ENCODE data around the gene GRK1. TPM values are rescaled to one million over a fixed set of nuclear protein-coding genes. Genes with fewer than 3 reads are reported as not detected.
"Not testable (repeated sequence)": the region's sequence is repeated elsewhere in the genome, so short reads cannot be mapped to it uniquely, and the experiment has no call there.

GRK1 gene
- total and polyA plus RNA-seq, 2 donors = 0.11 to 0.14 TPM

DNA sequence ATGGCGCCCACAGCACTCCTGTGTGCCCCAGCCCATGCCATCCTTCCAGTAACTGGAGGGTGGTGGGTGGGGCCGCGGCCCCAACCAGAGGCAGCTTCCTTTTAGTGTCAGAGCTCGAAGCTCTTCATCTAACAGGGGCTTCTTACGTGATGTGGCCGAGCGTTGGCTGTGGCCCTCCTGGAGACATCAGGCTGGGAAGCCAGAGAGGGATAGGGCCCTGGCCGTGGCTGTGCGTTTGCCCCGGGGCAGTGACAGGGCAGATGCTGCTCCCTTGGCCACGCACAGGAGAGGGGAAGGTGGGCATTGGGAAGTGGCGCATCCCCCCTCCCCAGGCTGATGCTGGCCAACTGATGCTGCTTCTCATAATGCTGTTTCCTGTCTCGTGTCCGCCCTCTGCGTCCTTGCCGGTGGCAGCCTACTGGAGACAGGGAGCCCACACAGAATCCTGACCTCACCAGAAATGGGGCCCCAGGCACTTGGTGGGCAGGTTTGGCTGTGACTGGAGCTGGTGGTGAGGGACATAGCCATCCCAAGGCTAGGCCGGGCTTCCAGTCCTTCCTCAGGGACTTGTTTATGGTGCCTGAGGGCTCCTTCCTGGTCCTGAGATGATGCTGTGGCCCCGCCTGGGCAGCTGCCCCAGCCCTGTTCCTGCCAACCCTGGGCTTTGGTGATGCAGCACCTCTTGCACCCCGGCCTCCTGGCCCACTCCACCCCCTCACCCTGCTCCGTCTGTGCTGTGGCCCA is 43.4 kb upstream of the GRK1 start:
- no peaks in the 10 kb centered on the region for H3K27me3 ChIP-seq (ENCODE audit: control insufficient read depth in 2 of 2, insufficient read depth in 1 of 2, low read length in 1 of 2)
- 97% methylated on average over 20 of the region's 20 CpGs for WGBS
- H3K4me1 ChIP-seq (ENCODE audit: control insufficient read depth in 2 of 2, insufficient read depth in 2 of 2, low read length in 2 of 2) = no peaks in the 10 kb centered on the region
- H3K36me3 ChIP-seq (ENCODE audit: control insufficient read depth in 2 of 2, insufficient read depth in 2 of 2, low read length in 1 of 2) = peaks cover 35 to 44% of the 10 kb centered on the region in 2 donors
- H3K9me3 ChIP-seq (ENCODE audit: control insufficient read depth in 2 of 2, insufficient read depth in 1 of 2, low read length in 1 of 2) = no peaks in the 10 kb centered on the region
- no peak overlapping the region for H3K27ac ChIP-seq (ENCODE audit: low read depth in 1 of 2, low read length in 1 of 2)
- no peak overlapping the region for H3K4me3 ChIP-seq (ENCODE audit: low read length in 2 of 2)
- DNase-seq (ENCODE audit: low read depth in 6 of 9, low spot score in 9 of 9) = no peak

DNA sequence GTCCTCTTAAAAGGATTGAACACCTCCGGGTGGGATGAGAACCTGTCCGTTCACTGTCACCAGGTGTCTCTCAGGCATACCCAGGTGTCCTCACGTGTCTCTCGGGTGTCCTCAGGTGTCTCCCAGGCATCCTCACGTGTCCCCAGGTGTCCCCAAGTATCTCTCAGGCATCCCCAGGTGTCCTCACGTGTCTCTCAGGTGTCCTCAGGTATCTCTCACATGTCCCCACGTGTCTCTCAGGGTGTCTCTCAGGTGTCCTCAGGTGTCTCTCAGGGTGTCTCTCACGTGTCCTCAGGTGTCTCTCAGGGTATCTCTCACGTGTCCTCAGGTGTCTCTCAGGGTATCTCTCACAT is 42.8 kb upstream of the GRK1 start:
- H3K4me1 ChIP-seq (ENCODE audit: control insufficient read depth in 2 of 2, insufficient read depth in 2 of 2, low read length in 2 of 2) = no peaks in the 10 kb centered on the region
- peaks cover 40 to 45% of the 10 kb centered on the region in 2 donors for H3K36me3 ChIP-seq (ENCODE audit: control insufficient read depth in 2 of 2, insufficient read depth in 2 of 2, low read length in 1 of 2)
- H3K4me3 ChIP-seq (ENCODE audit: low read length in 2 of 2) = no peak overlapping the region
- H3K27me3 ChIP-seq (ENCODE audit: control insufficient read depth in 2 of 2, insufficient read depth in 1 of 2, low read length in 1 of 2) = no peaks in the 10 kb centered on the region
- no peak for DNase-seq (ENCODE audit: low read depth in 6 of 9, low spot score in 9 of 9)
- WGBS = 98% methylated on average over 9 of the region's 9 CpGs
- no peak overlapping the region for H3K27ac ChIP-seq (ENCODE audit: low read depth in 1 of 2, low read length in 1 of 2)
- H3K9me3 ChIP-seq (ENCODE audit: control insufficient read depth in 2 of 2, insufficient read depth in 1 of 2, low read length in 1 of 2) = no peaks in the 10 kb centered on the region

DNA sequence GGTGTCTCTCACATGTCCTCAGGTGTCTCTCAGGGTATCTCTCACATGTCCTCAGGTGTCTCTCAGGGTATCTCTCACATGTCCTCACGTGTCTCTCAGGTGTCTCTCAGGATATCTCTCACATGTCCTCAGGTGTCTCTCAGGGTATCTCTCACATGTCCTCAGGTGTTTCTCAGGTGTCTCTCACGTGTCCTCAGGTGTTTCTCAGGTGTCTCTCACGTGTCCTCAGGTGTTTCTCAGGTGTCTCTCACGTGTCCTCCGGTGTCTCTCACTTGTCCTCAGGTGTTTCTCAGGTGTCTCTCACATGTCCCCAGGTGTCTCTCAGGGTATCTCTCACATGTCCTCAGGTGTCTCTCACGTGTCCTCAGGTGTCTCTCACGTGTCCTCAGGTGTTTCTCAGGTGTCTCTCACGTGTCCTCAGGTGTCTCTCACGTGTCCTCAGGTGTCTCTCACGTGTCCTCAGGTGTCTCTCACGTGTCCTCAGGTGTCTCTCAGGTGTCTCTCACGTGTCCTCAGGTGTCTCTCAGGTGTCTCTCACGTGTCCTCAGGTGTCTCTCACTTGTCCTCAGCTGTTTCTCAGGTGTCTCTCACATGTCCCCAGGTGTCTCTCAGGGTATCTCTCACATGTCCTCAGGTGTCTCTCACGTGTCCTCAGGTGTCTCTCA is 42.2 kb upstream of the GRK1 start:
- H3K36me3 ChIP-seq (ENCODE audit: control insufficient read depth in 2 of 2, insufficient read depth in 2 of 2, low read length in 1 of 2) = peaks cover 41 to 47% of the 10 kb centered on the region in 2 donors
- not testable (repeated sequence) for H3K4me1 ChIP-seq (ENCODE audit: control insufficient read depth in 2 of 2, insufficient read depth in 2 of 2, low read length in 2 of 2); H3K4me3 ChIP-seq (ENCODE audit: low read length in 2 of 2); DNase-seq (ENCODE audit: low read depth in 6 of 9, low spot score in 9 of 9); H3K9me3 ChIP-seq (ENCODE audit: control insufficient read depth in 2 of 2, insufficient read depth in 1 of 2, low read length in 1 of 2); H3K27ac ChIP-seq (ENCODE audit: low read depth in 1 of 2, low read length in 1 of 2); H3K27me3 ChIP-seq (ENCODE audit: control insufficient read depth in 2 of 2, insufficient read depth in 1 of 2, low read length in 1 of 2)
- 98% methylated on average over 14 of the region's 14 CpGs for WGBS

DNA sequence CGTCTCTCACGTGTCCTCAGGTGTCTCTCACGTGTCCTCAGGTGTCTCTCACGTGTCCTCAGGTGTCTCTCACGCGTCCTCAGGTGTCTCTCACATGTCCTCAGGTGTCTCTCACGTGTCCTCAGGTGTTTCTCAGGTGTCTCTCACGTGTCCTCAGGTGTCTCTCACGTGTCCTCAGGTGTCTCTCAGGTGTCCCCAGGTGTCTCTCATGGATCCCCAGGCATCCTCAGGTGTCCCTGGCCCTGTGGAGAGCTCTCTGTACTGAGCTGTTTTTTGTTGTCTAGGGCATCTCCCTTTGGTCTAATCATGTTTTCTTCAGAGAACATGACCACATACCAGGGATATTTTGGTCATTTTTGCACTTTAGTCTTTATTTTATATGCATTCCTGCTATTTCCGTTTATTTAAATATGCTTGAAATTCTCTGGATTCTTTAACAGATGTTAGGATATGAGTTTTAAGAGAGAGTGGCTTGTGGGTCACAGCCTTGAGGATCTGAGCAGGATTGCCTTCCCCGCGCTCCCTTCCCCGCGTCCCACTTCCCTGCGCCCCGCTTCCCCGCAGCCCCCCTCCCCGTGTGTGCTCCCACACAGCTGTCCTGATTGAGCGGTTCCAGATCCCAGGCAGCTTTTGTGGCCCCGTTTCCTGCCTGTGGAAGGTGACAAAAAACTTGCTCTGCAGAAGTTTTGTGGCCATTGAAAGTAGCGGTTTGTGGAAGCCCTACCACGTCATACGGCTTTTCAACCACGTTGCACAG is 40.9 kb upstream of the GRK1 start:
- H3K27ac ChIP-seq (ENCODE audit: low read depth in 1 of 2, low read length in 1 of 2) = no peak overlapping the region
- H3K36me3 ChIP-seq (ENCODE audit: control insufficient read depth in 2 of 2, insufficient read depth in 2 of 2, low read length in 1 of 2) = peaks cover 48 to 51% of the 10 kb centered on the region in 2 donors
- WGBS = 97% methylated on average over 24 of the region's 24 CpGs
- H3K4me1 ChIP-seq (ENCODE audit: control insufficient read depth in 2 of 2, insufficient read depth in 2 of 2, low read length in 2 of 2) = peaks cover 0 to 3% of the 10 kb centered on the region in 2 donors
- no peak for DNase-seq (ENCODE audit: low read depth in 6 of 9, low spot score in 9 of 9)
- no peaks in the 10 kb centered on the region for H3K27me3 ChIP-seq (ENCODE audit: control insufficient read depth in 2 of 2, insufficient read depth in 1 of 2, low read length in 1 of 2)
- no peaks in the 10 kb centered on the region for H3K9me3 ChIP-seq (ENCODE audit: control insufficient read depth in 2 of 2, insufficient read depth in 1 of 2, low read length in 1 of 2)
- no peak overlapping the region for H3K4me3 ChIP-seq (ENCODE audit: low read length in 2 of 2)

DNA sequence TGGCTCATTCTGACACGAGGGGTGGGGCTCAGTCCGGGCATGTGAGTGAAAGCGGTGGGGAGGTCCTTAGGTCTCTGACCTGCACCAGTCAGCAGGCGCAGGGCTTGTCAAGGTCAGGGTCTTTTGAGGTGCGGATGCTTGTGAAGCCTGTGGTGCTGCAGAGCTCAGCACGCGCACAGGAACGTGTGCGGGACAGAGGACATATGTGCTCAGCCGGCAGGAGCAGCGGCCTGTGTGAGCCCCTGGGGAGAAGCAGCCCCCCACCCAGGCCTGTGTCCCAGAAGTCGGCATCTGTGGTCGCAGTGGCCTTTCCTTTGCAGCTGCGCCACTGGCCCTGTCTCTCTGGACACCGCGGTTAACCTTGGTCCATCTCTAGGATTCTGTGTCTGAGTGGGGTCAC is 39.9 kb upstream of the GRK1 start:
- no peaks in the 10 kb centered on the region for H3K27me3 ChIP-seq (ENCODE audit: control insufficient read depth in 2 of 2, insufficient read depth in 1 of 2, low read length in 1 of 2)
- no peak for DNase-seq (ENCODE audit: low read depth in 6 of 9, low spot score in 9 of 9)
- no peak overlapping the region for H3K27ac ChIP-seq (ENCODE audit: low read depth in 1 of 2, low read length in 1 of 2)
- WGBS = 98% methylated on average over 16 of the region's 16 CpGs
- H3K4me1 ChIP-seq (ENCODE audit: control insufficient read depth in 2 of 2, insufficient read depth in 2 of 2, low read length in 2 of 2) = peaks cover 0 to 3% of the 10 kb centered on the region in 2 donors
- H3K4me3 ChIP-seq (ENCODE audit: low read length in 2 of 2) = no peak overlapping the region
- H3K9me3 ChIP-seq (ENCODE audit: control insufficient read depth in 2 of 2, insufficient read depth in 1 of 2, low read length in 1 of 2) = no peaks in the 10 kb centered on the region
- H3K36me3 ChIP-seq (ENCODE audit: control insufficient read depth in 2 of 2, insufficient read depth in 2 of 2, low read length in 1 of 2) = peaks cover 58 to 60% of the 10 kb centered on the region in 2 donors

DNA sequence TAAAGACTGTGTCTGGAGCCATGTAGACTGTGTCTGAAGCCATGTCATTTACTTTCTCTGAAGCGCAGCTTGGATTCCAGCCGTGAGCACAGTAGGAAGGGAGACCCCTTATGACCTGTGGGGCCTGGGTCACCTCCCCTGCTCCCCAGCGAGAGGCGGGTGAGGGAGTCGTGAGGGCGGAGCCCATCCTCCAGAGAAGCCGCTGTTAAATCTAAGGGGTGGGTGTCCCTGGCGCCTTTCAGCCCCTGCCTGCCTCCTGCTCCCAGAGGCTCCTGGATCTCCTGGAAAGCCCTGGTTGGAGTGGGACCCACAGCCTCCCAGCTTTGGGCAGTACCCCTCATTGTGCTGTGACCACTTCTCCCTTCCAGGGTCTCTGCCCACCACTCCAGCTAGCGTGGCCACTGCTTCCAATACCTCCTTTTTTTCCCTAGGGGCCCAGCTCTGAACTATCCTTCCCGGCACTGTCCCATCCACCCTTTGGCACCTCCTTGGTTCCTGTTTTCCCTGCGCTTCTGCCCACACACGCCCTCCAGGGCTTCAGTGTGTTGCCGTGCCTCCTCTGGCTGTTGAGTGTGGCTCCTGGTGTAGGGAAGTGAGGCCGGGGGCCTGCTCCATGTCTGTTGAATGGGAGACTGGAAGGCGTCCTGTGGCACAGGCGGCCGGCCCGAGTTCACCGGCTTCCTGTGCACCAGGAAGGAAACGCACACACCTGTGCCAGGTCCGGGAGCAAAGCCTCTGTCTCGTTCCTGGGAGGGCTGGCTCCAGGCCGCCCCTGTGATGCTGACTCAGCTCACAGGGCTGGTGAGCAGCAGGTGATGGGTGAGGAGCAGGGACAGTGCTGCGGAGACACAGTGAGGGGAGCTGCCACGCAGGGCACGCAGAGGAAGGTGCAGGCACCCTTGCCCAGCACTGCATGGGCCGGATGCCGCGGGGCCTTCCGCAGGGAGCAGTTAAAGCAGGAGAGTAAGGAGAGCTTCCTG is 38.4 kb upstream of the GRK1 start:
- Histone ChIP-seq H3K36me3 (ENCODE audit: control insufficient read depth in 2 of 2, insufficient read depth in 2 of 2, low read length in 1 of 2) (peaks cover 51 to 62% of the 10 kb centered on the region in 2 donors), H3K4me1 (ENCODE audit: control insufficient read depth in 2 of 2, insufficient read depth in 2 of 2, low read length in 2 of 2) (peaks cover 0 to 4% of the 10 kb centered on the region in 2 donors), H3K9me3 (ENCODE audit: control insufficient read depth in 2 of 2, insufficient read depth in 1 of 2, low read length in 1 of 2) (no peaks in the 10 kb centered on the region), H3K27ac (ENCODE audit: low read depth in 1 of 2, low read length in 1 of 2) (no peak overlapping the region), H3K27me3 (ENCODE audit: control insufficient read depth in 2 of 2, insufficient read depth in 1 of 2, low read length in 1 of 2) (no peaks in the 10 kb centered on the region), H3K4me3 (ENCODE audit: low read length in 2 of 2) (no peak overlapping the region)
- DNase-seq (ENCODE audit: low read depth in 6 of 9, low spot score in 9 of 9) = no peak
- 92% methylated on average over 30 of the region's 30 CpGs for WGBS

DNA sequence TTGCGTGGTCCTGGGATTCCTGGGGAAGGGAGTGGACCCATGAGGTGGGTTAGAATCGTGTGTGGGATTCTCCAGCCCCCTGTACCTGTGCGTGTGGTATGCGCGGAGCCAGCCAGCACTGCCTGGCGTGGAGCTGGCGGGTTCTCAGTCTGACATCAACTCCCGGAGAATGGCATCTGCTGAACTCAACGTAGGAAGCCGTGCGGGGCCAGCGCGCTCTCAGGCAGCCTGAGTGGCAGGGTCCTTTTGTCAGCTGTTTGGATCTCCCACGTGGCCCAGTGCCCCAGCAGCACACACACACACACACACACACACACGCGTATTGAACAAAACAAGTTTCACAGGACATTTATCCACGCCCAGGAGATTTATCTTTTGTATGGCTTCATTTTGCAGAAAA is 37.2 kb upstream of the GRK1 start:
- Histone ChIP-seq H3K4me1 (ENCODE audit: control insufficient read depth in 2 of 2, insufficient read depth in 2 of 2, low read length in 2 of 2) (peaks cover 0 to 12% of the 10 kb centered on the region in 2 donors), H3K4me3 (ENCODE audit: low read length in 2 of 2) (no peak overlapping the region), H3K27ac (ENCODE audit: low read depth in 1 of 2, low read length in 1 of 2) (no peak overlapping the region), H3K9me3 (ENCODE audit: control insufficient read depth in 2 of 2, insufficient read depth in 1 of 2, low read length in 1 of 2) (no peaks in the 10 kb centered on the region), H3K36me3 (ENCODE audit: control insufficient read depth in 2 of 2, insufficient read depth in 2 of 2, low read length in 1 of 2) (peaks cover 49 to 65% of the 10 kb centered on the region in 2 donors), H3K27me3 (ENCODE audit: control insufficient read depth in 2 of 2, insufficient read depth in 1 of 2, low read length in 1 of 2) (no peaks in the 10 kb centered on the region)
- WGBS = 98% methylated on average over 17 of the region's 17 CpGs
- DNase-seq (ENCODE audit: low read depth in 6 of 9, low spot score in 9 of 9) = no peak

DNA sequence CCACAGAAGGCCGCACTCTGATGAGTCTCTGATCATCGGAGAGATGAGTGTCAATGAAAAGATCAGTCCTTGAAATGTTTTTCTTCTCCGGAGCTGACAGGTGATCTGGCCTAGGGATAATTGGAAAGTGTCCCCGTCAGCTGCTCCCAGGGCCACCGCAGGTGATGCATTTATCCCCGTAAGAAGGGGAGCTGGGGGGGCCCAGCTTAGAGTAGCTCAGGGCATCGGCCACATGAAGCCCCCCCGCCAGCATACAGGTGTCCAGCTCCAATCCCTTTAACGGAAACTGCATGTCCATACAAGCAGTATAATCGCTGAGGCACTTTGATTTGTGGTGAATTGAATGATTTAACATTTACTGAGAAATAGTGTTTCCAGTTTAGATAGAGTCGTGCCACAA is 36.7 kb upstream of the GRK1 start:
- H3K9me3 ChIP-seq (ENCODE audit: control insufficient read depth in 2 of 2, insufficient read depth in 1 of 2, low read length in 1 of 2) = no peaks in the 10 kb centered on the region
- WGBS = 96% methylated on average over 11 of the region's 11 CpGs
- H3K27me3 ChIP-seq (ENCODE audit: control insufficient read depth in 2 of 2, insufficient read depth in 1 of 2, low read length in 1 of 2) = no peaks in the 10 kb centered on the region
- H3K27ac ChIP-seq (ENCODE audit: low read depth in 1 of 2, low read length in 1 of 2) = no peak overlapping the region
- H3K4me1 ChIP-seq (ENCODE audit: control insufficient read depth in 2 of 2, insufficient read depth in 2 of 2, low read length in 2 of 2) = peaks cover 0 to 16% of the 10 kb centered on the region in 2 donors
- H3K4me3 ChIP-seq (ENCODE audit: low read length in 2 of 2) = no peak overlapping the region
- H3K36me3 ChIP-seq (ENCODE audit: control insufficient read depth in 2 of 2, insufficient read depth in 2 of 2, low read length in 1 of 2) = peaks cover 53 to 69% of the 10 kb centered on the region in 2 donors
- DNase-seq (ENCODE audit: low read depth in 6 of 9, low spot score in 9 of 9) = no peak
